KMS-11 (cell line): ENCODE measurements around the gene ARHGAP45.

Experiments used
- H2AFZ ChIP-seq: fragments of 200-600 bp; sonication (generic); 2 replicates; pipeline ENCODE4 v1.6.1; 2016; ENCODE audit warnings: antibody characterized with exemption, mixed run types, low read depth
- H3K27ac ChIP-seq: fragments of 200-600 bp; sonication (generic); 2 replicates; pipeline ENCODE4 v1.6.1; 2016; ENCODE audit warnings: mild to moderate bottlenecking, mixed run types
- H3K27me3 ChIP-seq: fragments of 200-600 bp; sonication (generic); 2 replicates; pipeline ENCODE4 v1.6.1; 2017; ENCODE audit warnings: mild to moderate bottlenecking, low read depth, mixed run types, moderate library complexity; ENCODE audit not compliant: insufficient read depth
- H3K36me3 ChIP-seq: fragments of 200-600 bp; sonication (generic); 2 replicates; pipeline ENCODE4 v1.6.1; 2017; ENCODE audit warnings: mild to moderate bottlenecking, mixed run types; ENCODE audit not compliant: insufficient read depth
- H3K4me1 ChIP-seq: fragments of 200-600 bp; sonication (generic); 2 replicates; pipeline ENCODE4 v1.6.1; 2016; ENCODE audit warnings: mild to moderate bottlenecking, low read depth, mixed run types; ENCODE audit not compliant: poor library complexity, severe bottlenecking
- H3K4me2 ChIP-seq: fragments of 200-600 bp; sonication (generic); 2 replicates; pipeline ENCODE4 v1.7.0; 2016; ENCODE audit warnings: mild to moderate bottlenecking, mixed run types
- H3K4me3 ChIP-seq: fragments of 200-600 bp; sonication (generic); IDR thresholded peaks from 2 replicates; pipeline ENCODE4 v1.6.1; 2017; ENCODE audit warnings: low read depth, low read length, mixed read lengths; ENCODE audit not compliant: insufficient read depth
- H3K79me2 ChIP-seq: fragments of 200-600 bp; sonication (generic); 2 replicates; pipeline ENCODE4 v1.6.1; 2016; ENCODE audit warnings: low read depth, mixed run types; ENCODE audit not compliant: insufficient read depth
- H3K9ac ChIP-seq: fragments of 200-600 bp; sonication (generic); 2 replicates; pipeline ENCODE4 v1.6.1; 2016; ENCODE audit warnings: mild to moderate bottlenecking, mixed run types
- H4K20me1 ChIP-seq: fragments of 200-600 bp; sonication (generic); 2 replicates; pipeline ENCODE4 v1.6.1; 2016; ENCODE audit warnings: mild to moderate bottlenecking, mixed run types; ENCODE audit not compliant: insufficient read depth
- TF ChIP-seq, protein P1 (sequence below): fragments of 200-600 bp; sonication (generic); conservative IDR thresholded peaks from 2 replicates; pipeline ENCODE4 v1.6.1; 2017; ENCODE audit warnings: low read depth, mild to moderate bottlenecking, antibody characterized with exemption, low read length, moderate library complexity, mixed read lengths

Gene ARHGAP45

DNA sequence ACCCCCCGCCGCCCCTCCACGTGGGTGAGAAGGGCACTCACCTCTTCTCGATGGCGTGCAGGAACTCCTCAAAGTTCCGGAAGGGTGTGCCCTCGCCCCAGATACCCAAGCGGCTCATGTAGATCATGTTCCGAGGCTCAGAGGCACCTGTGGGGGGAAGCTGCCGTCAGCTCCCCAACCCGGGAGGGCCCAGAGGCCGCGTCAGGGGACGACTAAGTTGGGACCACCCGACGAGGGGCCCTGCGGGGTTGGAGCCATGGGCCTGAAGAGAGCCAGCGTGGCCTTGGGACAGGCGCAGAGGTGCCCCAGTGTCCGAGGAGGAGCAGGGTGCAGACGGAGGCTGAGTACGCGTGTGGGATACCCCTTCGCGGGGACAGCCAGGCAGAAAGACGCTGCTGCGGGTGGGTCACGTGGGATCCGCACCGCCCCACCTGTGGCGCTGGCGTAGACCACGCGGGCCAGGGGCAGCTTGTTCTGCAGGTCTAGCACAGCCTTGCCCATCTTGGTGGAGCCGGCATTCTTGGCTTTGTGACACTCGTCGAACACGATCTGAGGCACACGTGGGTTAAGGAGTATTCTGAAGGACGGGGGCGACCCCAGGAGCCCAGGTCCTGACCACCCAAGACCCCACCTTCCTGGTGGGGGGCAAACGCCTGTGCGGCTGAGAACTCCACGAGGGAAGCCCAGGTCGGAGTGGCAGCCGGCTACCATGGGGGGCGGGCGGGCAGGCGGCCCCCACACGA is 52.7 kb downstream of the ARHGAP45 start:
- no peak overlapping the region for H3K4me3 ChIP-seq
- no peaks in the 10 kb centered on the region for H4K20me1 ChIP-seq
- H3K4me2 ChIP-seq = no peak overlapping the region
- no peak overlapping the region for H3K9ac ChIP-seq
- no peaks in the 10 kb centered on the region for H3K4me1 ChIP-seq
- H3K27ac ChIP-seq = no peak overlapping the region
- H2AFZ ChIP-seq = no peak overlapping the region
- TF ChIP-seq, protein P1, sequence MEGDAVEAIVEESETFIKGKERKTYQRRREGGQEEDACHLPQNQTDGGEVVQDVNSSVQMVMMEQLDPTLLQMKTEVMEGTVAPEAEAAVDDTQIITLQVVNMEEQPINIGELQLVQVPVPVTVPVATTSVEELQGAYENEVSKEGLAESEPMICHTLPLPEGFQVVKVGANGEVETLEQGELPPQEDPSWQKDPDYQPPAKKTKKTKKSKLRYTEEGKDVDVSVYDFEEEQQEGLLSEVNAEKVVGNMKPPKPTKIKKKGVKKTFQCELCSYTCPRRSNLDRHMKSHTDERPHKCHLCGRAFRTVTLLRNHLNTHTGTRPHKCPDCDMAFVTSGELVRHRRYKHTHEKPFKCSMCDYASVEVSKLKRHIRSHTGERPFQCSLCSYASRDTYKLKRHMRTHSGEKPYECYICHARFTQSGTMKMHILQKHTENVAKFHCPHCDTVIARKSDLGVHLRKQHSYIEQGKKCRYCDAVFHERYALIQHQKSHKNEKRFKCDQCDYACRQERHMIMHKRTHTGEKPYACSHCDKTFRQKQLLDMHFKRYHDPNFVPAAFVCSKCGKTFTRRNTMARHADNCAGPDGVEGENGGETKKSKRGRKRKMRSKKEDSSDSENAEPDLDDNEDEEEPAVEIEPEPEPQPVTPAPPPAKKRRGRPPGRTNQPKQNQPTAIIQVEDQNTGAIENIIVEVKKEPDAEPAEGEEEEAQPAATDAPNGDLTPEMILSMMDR = no peak
- H3K36me3 ChIP-seq = no peaks in the 10 kb centered on the region
- H3K79me2 ChIP-seq = no peaks in the 10 kb centered on the region
- no peaks in the 10 kb centered on the region for H3K27me3 ChIP-seq

DNA sequence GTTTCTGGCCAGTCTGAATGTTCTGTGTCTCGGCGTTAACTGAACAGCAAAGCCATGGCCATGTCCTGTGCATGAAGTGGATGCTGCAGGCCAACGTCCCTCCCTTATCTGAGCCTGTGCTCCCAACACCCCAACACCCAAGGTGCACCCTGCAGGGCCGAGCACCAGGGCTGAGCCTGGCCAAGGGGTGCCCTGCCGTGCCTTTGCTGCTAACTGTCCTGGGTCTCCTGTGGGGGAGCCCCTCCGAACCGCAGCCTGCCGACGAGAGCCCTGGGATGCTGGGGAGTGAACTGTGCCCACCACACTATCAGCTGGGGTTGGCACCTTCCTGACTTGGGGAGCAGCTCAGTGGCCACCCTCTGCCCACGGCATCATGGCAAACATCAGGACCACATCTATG is 54.4 kb downstream of the ARHGAP45 start:
- H3K4me2 ChIP-seq = no peak overlapping the region
- H3K27ac ChIP-seq = no peak overlapping the region
- no peak overlapping the region for H3K9ac ChIP-seq
- H3K36me3 ChIP-seq = no peaks in the 10 kb centered on the region
- H3K27me3 ChIP-seq = no peaks in the 10 kb centered on the region
- no peaks in the 10 kb centered on the region for H3K4me1 ChIP-seq
- TF ChIP-seq, protein P1 = no peak
- no peak overlapping the region for H3K4me3 ChIP-seq
- no peaks in the 10 kb centered on the region for H3K79me2 ChIP-seq
- H2AFZ ChIP-seq = no peak overlapping the region
- H4K20me1 ChIP-seq = no peaks in the 10 kb centered on the region

DNA sequence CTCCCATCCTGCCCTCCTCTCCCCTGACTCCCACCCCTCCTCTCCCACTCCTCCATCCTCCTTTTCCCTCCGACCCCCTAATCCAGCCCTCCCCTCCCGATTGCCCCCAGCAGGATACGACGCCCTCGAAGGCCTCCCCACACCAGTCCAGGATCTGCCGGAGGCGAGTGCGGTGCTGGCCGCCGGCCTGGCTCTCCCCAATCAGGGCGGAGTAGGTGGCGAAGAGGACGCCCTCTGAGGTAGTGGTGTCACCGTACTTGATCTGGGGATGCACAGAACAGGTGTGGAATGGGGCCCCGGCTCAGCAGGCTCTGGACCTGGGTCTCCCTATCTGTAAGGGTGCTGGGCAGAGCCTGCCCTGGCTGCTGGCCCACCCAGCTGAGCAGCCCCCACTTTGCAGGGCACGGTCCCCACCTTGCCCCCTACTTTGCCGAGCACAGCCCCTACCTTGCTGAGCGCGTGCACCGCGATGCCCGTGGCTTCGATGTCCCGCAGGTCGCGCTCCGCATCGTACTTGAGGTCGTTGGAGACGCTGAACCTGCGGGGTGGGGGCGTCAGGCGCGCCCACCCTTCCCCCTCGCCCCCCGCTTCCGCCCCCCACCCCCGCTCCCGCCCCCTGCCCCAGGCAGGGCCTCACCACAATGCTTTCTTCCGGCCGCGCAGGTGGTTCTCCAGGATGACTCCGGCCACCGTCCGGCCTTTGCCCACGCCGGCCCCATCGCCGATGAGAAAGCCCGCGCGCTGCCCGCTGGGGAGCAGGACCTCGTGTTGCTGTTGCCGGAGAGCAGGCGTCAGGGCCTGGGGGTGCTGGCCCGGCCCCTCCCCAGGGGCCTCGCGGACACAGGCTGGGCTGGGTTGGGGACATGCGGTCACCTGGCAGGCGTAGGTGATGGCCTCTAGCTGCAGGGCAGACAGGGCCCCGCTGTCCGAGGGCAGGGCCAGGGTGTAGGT is 55.3 kb downstream of the ARHGAP45 start:
- Histone ChIP-seq H2AFZ (no peak overlapping the region), H3K9ac (no peak overlapping the region), H4K20me1 (no peaks in the 10 kb centered on the region), H3K4me3 (no peak overlapping the region), H3K36me3 (no peaks in the 10 kb centered on the region), H3K27ac (no peak overlapping the region), H3K27me3 (no peaks in the 10 kb centered on the region), H3K4me2 (no peak overlapping the region), H3K4me1 (no peaks in the 10 kb centered on the region), H3K79me2 (no peaks in the 10 kb centered on the region)
- TF ChIP-seq, protein P1 = no peak

DNA sequence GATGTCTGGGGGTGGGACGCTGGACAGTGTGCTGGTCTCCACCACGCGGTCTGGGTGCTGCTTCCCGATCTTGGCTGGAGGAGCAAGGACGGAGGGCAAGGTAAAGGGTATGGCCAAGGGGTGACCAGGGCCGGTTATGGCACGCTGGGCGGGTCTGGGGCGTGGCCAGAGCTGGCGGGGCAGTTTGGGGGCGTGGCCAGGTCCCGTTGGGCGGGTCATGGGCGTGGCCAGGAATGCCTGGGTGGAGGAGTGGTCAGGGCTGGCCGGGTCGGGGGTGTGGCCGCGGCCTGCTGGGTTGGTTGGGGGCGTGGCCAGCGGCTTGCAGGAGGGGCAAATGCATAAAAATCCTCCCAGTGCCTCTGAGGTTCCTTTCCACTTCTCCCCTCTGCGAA is 56.0 kb downstream of the ARHGAP45 start:
- Histone ChIP-seq H3K4me2 (no peak overlapping the region), H3K36me3 (no peaks in the 10 kb centered on the region), H3K79me2 (no peaks in the 10 kb centered on the region), H4K20me1 (no peaks in the 10 kb centered on the region), H2AFZ (no peak overlapping the region), H3K27me3 (no peaks in the 10 kb centered on the region), H3K4me3 (no peak overlapping the region), H3K27ac (no peak overlapping the region), H3K9ac (no peak overlapping the region), H3K4me1 (no peaks in the 10 kb centered on the region)
- TF ChIP-seq, protein P1 = no peak
